GM12891 (cell line): ENCODE data around the gene LHX3.

ENCODE experiments used
- DNase-seq: peaks from one replicate; pipeline ENCODE4 v3.0.0; 2011; ENCODE audit warnings: low spot score; ENCODE audit not compliant: insufficient read length
- FAIRE-seq: peaks from 2 replicates; lab custom pipeline; 2011; peaks lifted over from hg19 to GRCh38; lab: Jason Lieb, UNC
- PAX5 ChIP-seq: IDR thresholded peaks from 2 replicates; pipeline ENCODE4 v1.6.1; 2011; ENCODE audit warnings: low read length, moderate library complexity, mild to moderate bottlenecking; ENCODE audit not compliant: insufficient read depth, severe bottlenecking
- POLR2A ChIP-seq: IDR thresholded peaks from 2 replicates; pipeline ENCODE4 v1.6.1; 2011; ENCODE audit warnings: low read depth, low read length, control low read depth
- POLR2AphosphoS5 ChIP-seq: IDR thresholded peaks from 2 replicates; pipeline ENCODE4 v1.6.1; 2011; ENCODE audit warnings: low read depth, low read length, control low read depth
- POU2F2 ChIP-seq: IDR thresholded peaks from 2 replicates; pipeline ENCODE4 v1.6.1; 2011; ENCODE audit warnings: low read depth, mild to moderate bottlenecking, control low read depth, low read length, moderate library complexity
- SPI1 ChIP-seq: IDR thresholded peaks from 2 replicates; pipeline ENCODE4 v1.6.1; 2011; ENCODE audit warnings: low read depth, low read length, control low read depth
- TAF1 ChIP-seq: IDR thresholded peaks from 2 replicates; pipeline ENCODE4 v1.6.1; 2011; ENCODE audit warnings: low read depth, low read length, control low read depth

LHX3 gene

DNA sequence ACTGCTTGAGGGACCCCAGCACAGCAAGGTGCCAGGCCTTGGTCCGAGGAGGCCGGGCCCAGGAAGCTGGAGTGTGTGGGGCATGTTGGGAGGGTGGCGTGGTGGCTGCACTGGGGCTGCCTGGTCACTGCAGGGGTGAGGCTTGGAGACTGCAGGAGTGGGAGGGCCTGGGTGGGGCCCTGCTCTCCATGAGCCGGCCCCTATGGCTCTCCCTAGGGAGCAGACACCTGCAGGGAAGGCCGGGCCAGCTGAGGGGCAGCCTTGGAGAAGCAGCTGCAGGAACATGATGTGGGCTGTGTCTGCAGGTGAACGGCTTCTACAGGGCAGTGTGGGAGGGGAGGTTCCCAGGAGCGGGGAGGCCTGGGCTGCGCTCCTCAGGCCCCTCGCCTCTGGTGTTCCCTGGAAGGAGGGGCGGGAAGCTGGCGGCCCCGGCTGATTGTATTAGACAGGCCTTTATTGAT is 44.5 kb downstream of the LHX3 start:
- FAIRE-seq = no peak
- no peak for DNase-seq
- TF ChIP-seq POLR2A (no peak), SPI1 (no peak)

DNA sequence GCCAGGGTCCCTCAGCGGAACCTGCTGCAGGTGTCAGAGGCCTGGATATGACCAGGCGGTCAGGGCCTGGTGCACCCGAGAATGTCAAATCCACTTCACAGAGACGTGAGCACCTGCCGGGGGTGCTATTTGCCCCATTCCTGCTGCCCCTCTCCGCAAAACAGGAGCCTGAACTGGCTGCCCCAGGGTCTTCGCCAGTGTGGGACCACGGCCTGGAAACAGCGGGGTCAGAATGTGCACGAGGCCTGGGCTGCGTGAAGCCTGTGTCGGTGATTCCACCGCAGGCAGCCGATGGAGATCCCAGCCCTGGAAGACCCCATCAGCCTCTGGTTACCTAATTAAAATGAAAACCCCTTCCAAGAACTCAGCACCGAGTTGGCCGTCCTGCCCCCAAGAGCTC is 45.1 kb downstream of the LHX3 start:
- TF ChIP-seq POLR2AphosphoS5 (no peak), TAF1 (no peak), PAX5 (no peak), POLR2A (no peak), POU2F2 (no peak), SPI1 (no peak)
- DNase-seq (no peak), FAIRE-seq (no peak)

DNA sequence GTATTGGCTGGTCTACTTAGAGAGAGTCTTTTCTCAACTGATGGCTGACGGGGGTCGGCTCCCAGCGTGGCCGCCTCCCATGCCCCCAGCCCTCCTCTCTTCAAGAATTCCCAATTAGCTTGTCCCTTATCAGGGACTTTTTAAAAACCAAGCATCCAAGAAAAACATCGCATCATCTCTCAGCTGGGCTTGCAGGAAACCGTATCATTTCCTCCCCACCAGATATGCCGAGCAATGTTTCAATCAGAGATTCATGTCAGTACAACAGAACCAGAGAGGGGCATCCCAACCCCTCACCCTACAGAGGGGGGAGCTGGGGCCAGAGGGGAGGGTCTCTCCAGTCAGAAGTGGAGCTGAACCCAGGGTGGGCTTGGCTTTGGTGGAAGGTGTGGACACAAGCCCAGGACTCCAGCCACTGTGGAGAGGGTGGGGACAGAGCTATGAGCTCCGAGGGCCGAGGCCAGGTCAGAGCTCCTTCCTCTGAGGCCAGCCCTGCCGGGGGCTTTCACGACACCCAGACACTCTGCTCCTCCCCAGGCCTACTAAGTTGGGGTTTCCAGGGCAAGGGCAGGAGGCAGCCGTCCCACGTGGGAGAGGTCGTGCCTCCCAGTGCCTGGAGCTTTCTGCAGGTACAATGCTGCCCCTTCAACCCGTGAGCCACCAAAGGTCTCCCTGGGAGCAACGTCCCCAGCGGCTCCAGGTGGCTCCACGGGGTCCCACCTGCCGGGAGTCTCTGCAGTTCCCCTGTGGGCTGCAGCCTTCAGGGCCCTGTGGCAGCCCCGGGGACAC is 47.3 kb downstream of the LHX3 start:
- TF ChIP-seq POLR2A = no peak
- no peak for TF ChIP-seq POLR2AphosphoS5
- no peak for TF ChIP-seq SPI1
- DNase-seq (no peak), FAIRE-seq (no peak)

DNA sequence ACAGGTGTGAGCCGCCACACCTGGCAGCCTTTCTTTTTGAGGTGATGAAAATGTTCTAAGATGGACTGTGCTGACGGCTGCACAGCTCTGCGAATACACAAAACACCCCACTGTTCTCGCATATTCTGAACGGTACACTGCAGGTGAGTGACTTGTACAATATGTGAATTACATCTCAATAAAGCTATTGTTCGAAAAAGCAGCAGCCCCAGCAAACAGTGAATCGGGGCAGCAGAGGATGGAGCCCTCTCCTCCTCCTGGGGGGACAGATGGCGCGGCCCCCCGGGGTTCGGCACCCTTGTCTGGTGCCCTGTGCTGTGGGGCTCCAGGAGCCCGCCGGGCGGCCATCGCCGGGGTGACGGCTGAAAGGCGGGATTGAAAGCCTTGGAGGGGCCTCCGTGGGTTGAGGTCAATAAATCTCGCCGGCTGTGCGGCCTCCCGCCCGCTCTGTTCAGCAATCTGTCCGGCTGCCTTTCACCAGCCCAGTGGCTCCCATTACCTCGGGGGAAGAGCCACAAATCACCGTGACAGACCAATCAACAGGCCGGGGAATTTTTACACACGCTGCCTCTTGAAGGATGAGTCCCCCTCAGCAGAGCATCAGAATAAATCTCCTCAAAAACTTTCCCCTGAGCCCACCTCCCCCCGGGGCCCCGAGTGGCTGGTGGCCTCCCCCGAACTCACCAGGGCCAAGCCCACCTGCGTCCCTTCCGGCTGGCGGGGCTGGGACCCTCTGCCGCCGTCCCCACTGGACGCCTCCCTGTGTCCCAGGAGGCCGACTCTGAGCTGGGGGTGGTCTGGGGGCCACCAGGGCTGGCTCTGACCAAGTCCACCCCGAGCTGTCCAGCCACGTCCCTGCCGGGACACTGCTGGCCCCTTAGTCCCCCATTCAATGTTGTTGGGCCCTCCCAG is 48.5 kb downstream of the LHX3 start:
- TF ChIP-seq TAF1 (no peak), POLR2AphosphoS5 (no peak), POU2F2 (no peak), PAX5 (no peak), POLR2A (no peak), SPI1 (no peak)
- FAIRE-seq (no peak), DNase-seq (no peak)

DNA sequence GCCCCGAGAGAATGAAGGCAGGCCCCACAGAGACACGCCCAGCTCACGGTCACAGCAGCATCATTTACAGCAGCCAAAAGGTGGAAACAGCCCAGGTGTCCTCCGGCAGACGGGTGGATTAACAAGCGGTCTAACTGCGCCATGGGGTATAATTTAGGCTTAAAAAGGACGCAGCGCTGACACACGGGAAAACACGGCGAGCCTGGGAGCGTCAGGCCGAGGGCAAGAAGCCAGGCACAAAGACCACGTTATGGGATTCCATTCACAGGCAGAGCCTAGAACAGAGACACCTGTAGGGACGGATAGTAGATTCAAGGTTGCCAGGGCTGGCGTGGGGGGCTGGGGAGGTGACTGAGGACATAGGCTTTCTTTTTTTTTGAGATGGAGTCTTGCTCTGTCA is 49.4 kb downstream of the LHX3 start:
- no peak for DNase-seq
- no peak for FAIRE-seq
- TF ChIP-seq POU2F2 (no peak), TAF1 (no peak), POLR2AphosphoS5 (no peak), PAX5 (no peak), SPI1 (no peak), POLR2A (no peak)

DNA sequence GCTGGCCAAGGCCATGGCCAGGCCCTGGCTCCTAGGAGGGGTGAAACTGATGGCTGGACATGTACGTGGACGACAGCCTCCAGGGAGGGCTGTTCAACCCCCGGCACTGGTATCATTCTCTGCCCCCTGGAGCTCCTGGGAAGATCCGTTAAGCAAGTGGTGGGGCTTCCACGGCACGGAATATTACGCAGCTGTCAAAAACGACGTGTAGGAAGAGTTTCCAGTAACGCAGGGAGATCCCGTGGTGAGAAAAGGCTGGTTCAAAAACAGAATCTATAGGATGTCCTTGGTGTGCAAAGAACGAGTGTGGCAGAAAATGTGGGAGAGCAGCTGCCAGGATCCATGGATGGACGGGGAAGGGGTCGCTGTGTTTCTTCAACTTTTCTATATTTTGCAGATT is 50.0 kb downstream of the LHX3 start:
- FAIRE-seq (no peak), DNase-seq (no peak)
- TF ChIP-seq POLR2A (no peak), PAX5 (no peak), SPI1 (no peak), TAF1 (no peak), POLR2AphosphoS5 (no peak), POU2F2 (no peak)

DNA sequence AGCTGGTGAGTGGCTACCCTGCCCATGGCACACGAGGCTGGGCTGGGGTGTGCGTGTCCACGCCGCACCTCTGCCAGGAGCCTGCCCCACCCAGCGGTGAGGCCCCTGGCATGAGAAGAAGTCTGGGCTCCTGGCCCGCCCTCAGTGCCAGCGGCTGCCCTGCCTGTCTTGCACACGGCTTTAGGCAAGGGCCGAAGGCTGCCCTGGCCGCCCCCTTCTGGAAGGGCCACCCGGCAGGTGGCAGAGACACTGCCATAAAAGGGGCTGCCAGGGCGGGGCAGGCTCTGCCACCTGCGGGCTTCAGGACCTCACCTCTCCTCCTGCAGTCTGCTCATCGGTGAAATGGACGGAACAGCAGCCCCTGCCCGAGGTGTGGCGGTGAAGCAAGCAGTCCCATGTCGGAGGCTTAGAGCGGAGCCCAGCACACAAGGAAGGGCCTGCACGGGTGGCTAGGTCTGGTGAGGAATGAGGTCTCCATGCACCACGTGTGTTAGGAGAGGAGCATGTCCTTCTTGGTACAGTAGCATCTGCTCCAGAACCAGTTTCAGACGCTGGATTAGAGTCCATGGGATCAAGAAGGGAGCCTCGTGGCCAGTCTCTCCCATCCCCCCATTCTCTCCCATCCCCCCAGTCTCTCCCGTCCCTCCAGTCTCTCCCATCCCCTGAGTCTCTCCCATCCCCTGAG is 51.4 kb downstream of the LHX3 start:
- no peak for TF ChIP-seq TAF1
- no peak for TF ChIP-seq SPI1
- TF ChIP-seq PAX5 = no peak
- TF ChIP-seq POLR2A = no peak
- no peak for TF ChIP-seq POU2F2
- no peak for TF ChIP-seq POLR2AphosphoS5
- DNase-seq (no peak), FAIRE-seq (no peak)

DNA sequence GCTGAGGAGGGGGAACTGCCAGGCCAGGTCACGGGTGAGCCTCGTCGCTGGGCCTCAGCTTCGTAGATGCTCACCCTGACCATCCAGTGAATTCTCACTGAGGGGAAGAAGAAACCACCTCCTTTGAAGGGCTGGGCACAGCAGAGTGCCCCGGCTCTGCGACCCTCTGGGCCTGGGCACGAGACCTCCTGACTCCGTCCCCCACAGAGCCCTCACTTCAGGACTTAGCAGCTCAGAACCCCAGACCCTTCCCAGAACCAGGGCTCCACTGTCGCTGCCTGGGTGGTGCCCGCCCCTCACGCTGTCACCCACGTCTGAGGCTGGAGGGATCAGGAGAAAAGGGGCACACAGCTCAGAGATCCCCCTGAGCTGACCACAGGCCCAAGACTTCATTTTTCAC is 52.0 kb downstream of the LHX3 start:
- DNase-seq (no peak), FAIRE-seq (no peak)
- TF ChIP-seq POLR2A (no peak), PAX5 (no peak), SPI1 (no peak), POU2F2 (no peak), POLR2AphosphoS5 (no peak), TAF1 (no peak)

DNA sequence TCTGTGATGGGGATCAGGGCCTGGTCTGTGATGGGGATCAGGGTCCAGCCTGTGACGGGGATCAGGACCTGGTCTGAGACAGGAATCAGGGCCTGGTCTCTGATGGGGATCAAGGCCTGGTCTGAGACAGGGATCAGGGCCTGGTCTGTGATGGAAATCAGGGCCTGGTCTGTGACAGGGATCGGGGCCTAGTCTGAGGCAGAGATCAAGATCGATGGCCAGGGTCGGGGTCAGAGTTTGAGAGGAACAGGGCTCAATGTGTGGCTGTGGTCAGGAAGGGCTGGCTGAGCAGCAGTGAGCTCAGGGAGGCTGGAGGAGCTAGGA is 52.4 kb downstream of the LHX3 start:
- FAIRE-seq = no peak
- TF ChIP-seq SPI1 = no peak
- no peak for DNase-seq
